NCI-H82 (cell line): ENCODE data around the gene C3orf20.

Source experiments
- DNase-seq: peaks from one replicate; lab custom pipeline; 2025; lab: John Stamatoyannopoulos, UW

Gene C3orf20

GRCh38 chr3:14775011-14775410, 100.1 kb downstream of the C3orf20 start:
- DNase-seq = no peak

- DNase-seq = no peak
Observed at GRCh38 chr3:14775563-14775962, 100.6 kb downstream of the C3orf20 start.

GRCh38 chr3:14779069-14779685, 104.2 kb downstream of the C3orf20 start:
- DNase-seq = no peak

- peak; percentile 82 for DNase-seq
Observed at GRCh38 chr3:14780927-14781507, 106.1 kb downstream of the C3orf20 start.

GRCh38 chr3:14783480-14784086, 108.6 kb downstream of the C3orf20 start:
- DNase-seq = no peak

GRCh38 chr3:14784087-14784681, 109.2 kb downstream of the C3orf20 start:
- peak; percentile 61 for DNase-seq

- no peak for DNase-seq
Observed at GRCh38 chr3:14785207-14786155, 110.5 kb downstream of the C3orf20 start.

GRCh38 chr3:14786369-14786768, 111.4 kb downstream of the C3orf20 start:
- no peak for DNase-seq

GRCh38 chr3:14787630-14788029, 112.7 kb downstream of the C3orf20 start:
- DNase-seq = peak; percentile 36

GRCh38 chr3:14788644-14789043, 113.7 kb downstream of the C3orf20 start:
- DNase-seq = no peak

- no peak for DNase-seq
Observed at GRCh38 chr3:14789221-14789620, 114.3 kb downstream of the C3orf20 start.

GRCh38 chr3:14789640-14790285, 114.8 kb downstream of the C3orf20 start:
- DNase-seq = no peak

GRCh38 chr3:14791343-14791945, 116.5 kb downstream of the C3orf20 start:
- DNase-seq = peak; percentile 71

GRCh38 chr3:14792691-14793121, 117.8 kb downstream of the C3orf20 start:
- no peak for DNase-seq

- DNase-seq = no peak
Observed at GRCh38 chr3:14793126-14793857, 118.4 kb downstream of the C3orf20 start.

- no peak for DNase-seq
Observed at GRCh38 chr3:14793858-14794234, 118.9 kb downstream of the C3orf20 start.

GRCh38 chr3:14794435-14794834, 119.5 kb downstream of the C3orf20 start:
- DNase-seq = no peak

GRCh38 chr3:14795996-14796395, 121.1 kb downstream of the C3orf20 start:
- no peak for DNase-seq

GRCh38 chr3:14796403-14797077, 121.6 kb downstream of the C3orf20 start:
- DNase-seq = no peak

- no peak for DNase-seq
Observed at GRCh38 chr3:14797731-14798130, 122.8 kb downstream of the C3orf20 start.
